Heart left ventricle (tissue), 13 donors: ENCODE results near the gene MRPL50.

ENCODE experiments used
- CTCF ChIP-seq, 12 donors: fragments of 200-600 bp; sonication (generic) in 4 of 12; IDR thresholded peaks; one replicate each; pipeline versions ENCODE4 v1.5.0 to v1.8.0; 2018 to 2022; ENCODE audit warnings: antibody characterized with exemption in 12 of 12, mild to moderate bottlenecking in 5 of 12
- POLR2A ChIP-seq, 2 donors: fragments of 450-650 bp; IDR thresholded peaks; one replicate each; pipeline ENCODE4 v1.6.1; 2017; ENCODE audit warnings: antibody characterized with exemption in 2 of 2, mild to moderate bottlenecking in 2 of 2, moderate library complexity in 2 of 2
- donor health status: ischemic (EF 13 %, LVEDD 7.1; RV severe dilation, severe dysfunction).
- donor health status: DM: no; HTN: yes; CAD: no.
- donor health status: DM: no; HTN: no; CAD: no.
- donor health status: ischemic (EF 25% LVEDD 6.9; RV normal size, moderate dysfunction).
- donor health status: ischemic (EF 25% LVEDD 5.7; RV mildly dilated, moderate dysfunction).
- donor health status: ischemic (EF 35%, LVEDD 5.7; RV mildly dilated, moderate dysfunction).
- donor health status: nonischemic (EF 11% LVEDD 7.7; RV severe dilation, severe dysfunction).
- donor health status: DM: yes; HTN: yes; CAD: no.
- donor health status: PGD.
- donor health status: ischemic (EF 29% LVEDD 5.4; RV normal size, mild dysfunction).
- donor health status: nonischemic (EF 23%, LVEDD 6.1; RV moderate dilation, normal function).

DNA sequence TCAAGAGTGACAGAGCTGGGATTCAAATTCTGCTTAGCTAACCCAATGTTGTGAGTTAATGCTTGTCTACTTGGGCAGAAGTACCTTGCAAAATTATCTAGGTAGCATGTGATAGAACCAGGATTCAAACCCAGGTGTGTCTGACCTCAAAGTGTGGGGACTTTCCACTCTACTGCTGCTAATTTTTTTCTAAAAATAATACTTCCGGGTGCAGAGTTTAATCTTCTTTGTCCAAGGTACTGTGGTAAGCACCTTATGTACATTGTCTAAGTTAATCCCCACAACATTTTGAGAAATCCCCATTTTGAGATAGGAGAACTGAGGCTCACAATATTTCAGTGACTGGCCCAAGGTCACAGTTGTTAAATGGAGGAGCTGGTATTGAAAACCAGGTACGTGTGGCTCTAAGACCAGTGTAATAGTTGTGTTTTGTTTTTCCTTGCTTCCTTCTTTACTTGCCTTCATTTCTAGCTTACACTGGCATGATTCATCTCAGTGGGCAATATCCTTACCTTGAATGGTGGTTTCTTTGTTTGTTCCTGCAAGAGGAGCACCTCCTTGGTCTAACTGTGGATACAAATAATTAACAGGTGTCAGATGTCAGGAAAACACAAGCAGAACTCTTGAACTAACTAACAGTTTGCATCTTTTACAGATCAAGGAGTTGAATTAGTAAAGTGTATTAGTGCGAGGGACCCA, 29.7 kb upstream of the MRPL50 start:
- TF ChIP-seq CTCF (IDR thresholded peaks at IDR 0.05) (no peak), POLR2A (IDR thresholded peaks at IDR 0.05) (no peak)
